SK-N-SH treated with all-trans-retinoic acid at 6 μM for 48 hours (cell line): ENCODE results near the gene ANXA3.
A peak's percentile ranks its signal among the peaks of the same experiment; 100 is the strongest.

Source experiments
- ATAC-seq: fragments of 200-7000 bp; cut with Tn5 transposase; 3 replicates; pipeline ENCODE4 v1.9.1; 2020; ENCODE audit warnings: mild to moderate bottlenecking, moderate library complexity
- ARNTL ChIP-seq: fragments of 450-650 bp; formaldehyde crosslinking; IDR thresholded peaks from 2 replicates; pipeline ENCODE4 v1.5.0; 2020; ENCODE audit warnings: low read depth, mild to moderate bottlenecking, moderate library complexity, borderline replicate concordance
- BACH2 ChIP-seq: fragments of 250-450 bp; sonication (Bioruptor Pico); IDR thresholded peaks from 2 replicates; pipeline ENCODE4 v1.9.0; 2021; ENCODE audit warnings: mild to moderate bottlenecking, borderline replicate concordance
- CSDC2 ChIP-seq: fragments of 250-450 bp; sonication (Bioruptor Pico); IDR thresholded peaks from 2 replicates; pipeline ENCODE4 v1.5.0; 2020; ENCODE audit warnings: mild to moderate bottlenecking, moderate library complexity
- GLIS3 ChIP-seq: fragments of 250-450 bp; sonication (Bioruptor Pico); IDR thresholded peaks from 2 replicates; pipeline ENCODE4 v1.5.0; 2020; ENCODE audit warnings: mild to moderate bottlenecking, moderate library complexity
- ISL1 ChIP-seq: fragments of 250-450 bp; sonication (Bioruptor Pico); IDR thresholded peaks from 2 replicates; pipeline ENCODE4 v2.1.2; 2022; ENCODE audit warnings: mild to moderate bottlenecking, moderate library complexity
- OSR1 ChIP-seq: fragments of 250-450 bp; sonication (Bioruptor Pico); IDR thresholded peaks from 2 replicates; pipeline ENCODE4 v1.8.0; 2022; ENCODE audit warnings: moderate library complexity, mild to moderate bottlenecking, inconsistent platforms
- PPARA ChIP-seq: fragments of 250-450 bp; sonication (Bioruptor Pico); IDR thresholded peaks from 2 replicates; pipeline ENCODE4 v1.5.0; 2020; ENCODE audit warnings: mild to moderate bottlenecking, borderline replicate concordance
- SNAI2 ChIP-seq: fragments of 250-450 bp; sonication (Bioruptor Pico); IDR thresholded peaks from 2 replicates; pipeline ENCODE4 v1.5.0; 2020; ENCODE audit warnings: mild to moderate bottlenecking, moderate library complexity
- TCF4 ChIP-seq: fragments of 250-450 bp; sonication (Bioruptor Pico); IDR thresholded peaks from 2 replicates; pipeline ENCODE4 v1.8.0; 2021; ENCODE audit warnings: mild to moderate bottlenecking, moderate library complexity, borderline replicate concordance
- ZC3H10 ChIP-seq: fragments of 250-450 bp; sonication (Bioruptor Pico); IDR thresholded peaks from 2 replicates; pipeline ENCODE4 v1.5.1; 2021; ENCODE audit warnings: mild to moderate bottlenecking, moderate library complexity
- ZFP3 ChIP-seq: fragments of 250-450 bp; sonication (Bioruptor Pico); IDR thresholded peaks from 2 replicates; pipeline ENCODE4 v1.5.0; 2020; ENCODE audit warnings: mild to moderate bottlenecking, moderate library complexity
- ZFP30 ChIP-seq: fragments of 450-650 bp; formaldehyde crosslinking; IDR thresholded peaks from 2 replicates; pipeline ENCODE4 v1.5.0; 2022; ENCODE audit warnings: mild to moderate bottlenecking, moderate library complexity
- ZNF565 ChIP-seq: fragments of 450-650 bp; formaldehyde crosslinking; conservative IDR thresholded peaks from 2 replicates; pipeline ENCODE4 v1.5.0; 2020; ENCODE audit warnings: low read depth, mild to moderate bottlenecking, moderate library complexity
- ZNF70 ChIP-seq: fragments of 450-650 bp; formaldehyde crosslinking; IDR thresholded peaks from 2 replicates; pipeline ENCODE4 v1.5.0; 2020; ENCODE audit warnings: mild to moderate bottlenecking, moderate library complexity
- TF ChIP-seq, protein P1 (sequence below): fragments of 250-450 bp; sonication (Bioruptor Pico); IDR thresholded peaks from 2 replicates; pipeline ENCODE4 v1.8.0; 2021; ENCODE audit warnings: low read depth, mild to moderate bottlenecking, moderate library complexity, borderline replicate concordance
- TF ChIP-seq, protein P2 (sequence below): fragments of 250-450 bp; sonication (Bioruptor Pico); IDR thresholded peaks from 2 replicates; pipeline ENCODE4 v1.5.0; 2020; ENCODE audit warnings: mild to moderate bottlenecking, moderate library complexity
- TF ChIP-seq, protein P3 (sequence below): fragments of 250-450 bp; sonication (Bioruptor Pico); IDR thresholded peaks from 2 replicates; pipeline ENCODE4 v1.5.1; 2020; ENCODE audit warnings: low read depth, mild to moderate bottlenecking, moderate library complexity
- TF ChIP-seq, protein P4 (sequence below): fragments of 250-450 bp; sonication (Bioruptor Pico); IDR thresholded peaks from 2 replicates; pipeline ENCODE4 v1.5.1; 2021; ENCODE audit warnings: mild to moderate bottlenecking, moderate library complexity
- TF ChIP-seq, protein P5 (sequence below): fragments of 250-450 bp; sonication (Bioruptor Pico); IDR thresholded peaks from 2 replicates; pipeline ENCODE4 v1.8.0; 2020; ENCODE audit warnings: mild to moderate bottlenecking, moderate library complexity, borderline replicate concordance

Gene ANXA3

DNA sequence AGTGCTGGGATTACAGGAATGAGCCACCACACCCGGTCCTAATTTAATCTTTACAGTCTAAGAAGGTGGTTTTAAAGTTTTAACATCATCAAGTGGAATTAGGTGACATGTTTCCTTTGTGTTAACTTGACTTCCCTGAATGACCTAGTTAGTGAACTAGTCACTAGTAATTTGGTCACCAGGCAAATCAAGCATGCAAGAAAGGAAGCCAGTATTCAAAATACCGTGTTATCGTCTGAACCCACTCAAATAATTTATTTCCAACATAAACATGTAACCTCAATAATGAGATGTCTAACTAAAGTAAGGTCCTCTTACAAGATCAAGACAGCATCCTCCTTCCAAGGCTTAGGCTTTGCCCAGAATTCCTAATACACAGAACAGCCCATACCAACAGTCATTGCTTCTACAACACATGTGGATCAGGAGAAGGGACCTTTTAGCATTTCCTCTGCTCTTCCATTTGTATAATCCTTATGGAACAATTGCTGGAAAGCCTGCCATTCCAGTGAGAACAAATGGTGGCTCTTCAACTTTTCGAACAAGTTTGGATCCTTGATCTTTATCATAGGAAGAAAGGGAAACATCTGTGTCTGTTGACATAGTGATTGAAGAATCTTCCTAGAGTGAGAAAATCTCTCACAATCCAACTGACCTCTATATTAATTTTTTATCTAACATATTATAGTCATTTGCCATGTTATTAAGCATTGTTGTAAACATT, 97.2 kb downstream of the ANXA3 start:
- TF ChIP-seq, protein P1, sequence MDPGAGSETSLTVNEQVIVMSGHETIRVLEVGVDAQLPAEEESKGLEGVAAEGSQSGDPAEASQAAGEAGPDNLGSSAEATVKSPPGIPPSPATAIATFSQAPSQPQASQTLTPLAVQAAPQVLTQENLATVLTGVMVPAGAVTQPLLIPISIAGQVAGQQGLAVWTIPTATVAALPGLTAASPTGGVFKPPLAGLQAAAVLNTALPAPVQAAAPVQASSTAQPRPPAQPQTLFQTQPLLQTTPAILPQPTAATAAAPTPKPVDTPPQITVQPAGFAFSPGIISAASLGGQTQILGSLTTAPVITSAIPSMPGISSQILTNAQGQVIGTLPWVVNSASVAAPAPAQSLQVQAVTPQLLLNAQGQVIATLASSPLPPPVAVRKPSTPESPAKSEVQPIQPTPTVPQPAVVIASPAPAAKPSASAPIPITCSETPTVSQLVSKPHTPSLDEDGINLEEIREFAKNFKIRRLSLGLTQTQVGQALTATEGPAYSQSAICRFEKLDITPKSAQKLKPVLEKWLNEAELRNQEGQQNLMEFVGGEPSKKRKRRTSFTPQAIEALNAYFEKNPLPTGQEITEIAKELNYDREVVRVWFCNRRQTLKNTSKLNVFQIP (CRISPR knock-in tag) = no peak
- no peak for TF ChIP-seq ZC3H10 (CRISPR knock-in tag)
- TF ChIP-seq ZNF70 = no peak
- TF ChIP-seq TCF4 = no peak
- TF ChIP-seq, protein P2, sequence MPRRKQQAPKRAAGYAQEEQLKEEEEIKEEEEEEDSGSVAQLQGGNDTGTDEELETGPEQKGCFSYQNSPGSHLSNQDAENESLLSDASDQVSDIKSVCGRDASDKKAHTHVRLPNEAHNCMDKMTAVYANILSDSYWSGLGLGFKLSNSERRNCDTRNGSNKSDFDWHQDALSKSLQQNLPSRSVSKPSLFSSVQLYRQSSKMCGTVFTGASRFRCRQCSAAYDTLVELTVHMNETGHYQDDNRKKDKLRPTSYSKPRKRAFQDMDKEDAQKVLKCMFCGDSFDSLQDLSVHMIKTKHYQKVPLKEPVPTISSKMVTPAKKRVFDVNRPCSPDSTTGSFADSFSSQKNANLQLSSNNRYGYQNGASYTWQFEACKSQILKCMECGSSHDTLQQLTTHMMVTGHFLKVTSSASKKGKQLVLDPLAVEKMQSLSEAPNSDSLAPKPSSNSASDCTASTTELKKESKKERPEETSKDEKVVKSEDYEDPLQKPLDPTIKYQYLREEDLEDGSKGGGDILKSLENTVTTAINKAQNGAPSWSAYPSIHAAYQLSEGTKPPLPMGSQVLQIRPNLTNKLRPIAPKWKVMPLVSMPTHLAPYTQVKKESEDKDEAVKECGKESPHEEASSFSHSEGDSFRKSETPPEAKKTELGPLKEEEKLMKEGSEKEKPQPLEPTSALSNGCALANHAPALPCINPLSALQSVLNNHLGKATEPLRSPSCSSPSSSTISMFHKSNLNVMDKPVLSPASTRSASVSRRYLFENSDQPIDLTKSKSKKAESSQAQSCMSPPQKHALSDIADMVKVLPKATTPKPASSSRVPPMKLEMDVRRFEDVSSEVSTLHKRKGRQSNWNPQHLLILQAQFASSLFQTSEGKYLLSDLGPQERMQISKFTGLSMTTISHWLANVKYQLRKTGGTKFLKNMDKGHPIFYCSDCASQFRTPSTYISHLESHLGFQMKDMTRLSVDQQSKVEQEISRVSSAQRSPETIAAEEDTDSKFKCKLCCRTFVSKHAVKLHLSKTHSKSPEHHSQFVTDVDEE (CRISPR knock-in tag) = no peak
- TF ChIP-seq ZFP30 (CRISPR knock-in tag) = no peak
- TF ChIP-seq, protein P3, sequence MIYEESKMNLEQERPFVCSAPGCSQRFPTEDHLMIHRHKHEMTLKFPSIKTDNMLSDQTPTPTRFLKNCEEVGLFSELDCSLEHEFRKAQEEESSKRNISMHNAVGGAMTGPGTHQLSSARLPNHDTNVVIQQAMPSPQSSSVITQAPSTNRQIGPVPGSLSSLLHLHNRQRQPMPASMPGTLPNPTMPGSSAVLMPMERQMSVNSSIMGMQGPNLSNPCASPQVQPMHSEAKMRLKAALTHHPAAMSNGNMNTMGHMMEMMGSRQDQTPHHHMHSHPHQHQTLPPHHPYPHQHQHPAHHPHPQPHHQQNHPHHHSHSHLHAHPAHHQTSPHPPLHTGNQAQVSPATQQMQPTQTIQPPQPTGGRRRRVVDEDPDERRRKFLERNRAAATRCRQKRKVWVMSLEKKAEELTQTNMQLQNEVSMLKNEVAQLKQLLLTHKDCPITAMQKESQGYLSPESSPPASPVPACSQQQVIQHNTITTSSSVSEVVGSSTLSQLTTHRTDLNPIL (CRISPR knock-in tag) = no peak
- no peak for TF ChIP-seq ZFP3 (CRISPR knock-in tag)
- no peak for TF ChIP-seq ZNF565 (CRISPR knock-in tag)
- no peak for TF ChIP-seq GLIS3 (CRISPR knock-in tag)
- TF ChIP-seq, protein P4, sequence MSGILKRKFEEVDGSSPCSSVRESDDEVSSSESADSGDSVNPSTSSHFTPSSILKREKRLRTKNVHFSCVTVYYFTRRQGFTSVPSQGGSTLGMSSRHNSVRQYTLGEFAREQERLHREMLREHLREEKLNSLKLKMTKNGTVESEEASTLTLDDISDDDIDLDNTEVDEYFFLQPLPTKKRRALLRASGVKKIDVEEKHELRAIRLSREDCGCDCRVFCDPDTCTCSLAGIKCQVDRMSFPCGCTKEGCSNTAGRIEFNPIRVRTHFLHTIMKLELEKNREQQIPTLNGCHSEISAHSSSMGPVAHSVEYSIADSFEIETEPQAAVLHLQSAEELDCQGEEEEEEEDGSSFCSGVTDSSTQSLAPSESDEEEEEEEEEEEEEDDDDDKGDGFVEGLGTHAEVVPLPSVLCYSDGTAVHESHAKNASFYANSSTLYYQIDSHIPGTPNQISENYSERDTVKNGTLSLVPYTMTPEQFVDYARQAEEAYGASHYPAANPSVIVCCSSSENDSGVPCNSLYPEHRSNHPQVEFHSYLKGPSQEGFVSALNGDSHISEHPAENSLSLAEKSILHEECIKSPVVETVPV (CRISPR knock-in tag) = no peak
- no peak for TF ChIP-seq ARNTL (CRISPR knock-in tag)
- TF ChIP-seq CSDC2 (CRISPR knock-in tag) = no peak
- TF ChIP-seq, protein P5, sequence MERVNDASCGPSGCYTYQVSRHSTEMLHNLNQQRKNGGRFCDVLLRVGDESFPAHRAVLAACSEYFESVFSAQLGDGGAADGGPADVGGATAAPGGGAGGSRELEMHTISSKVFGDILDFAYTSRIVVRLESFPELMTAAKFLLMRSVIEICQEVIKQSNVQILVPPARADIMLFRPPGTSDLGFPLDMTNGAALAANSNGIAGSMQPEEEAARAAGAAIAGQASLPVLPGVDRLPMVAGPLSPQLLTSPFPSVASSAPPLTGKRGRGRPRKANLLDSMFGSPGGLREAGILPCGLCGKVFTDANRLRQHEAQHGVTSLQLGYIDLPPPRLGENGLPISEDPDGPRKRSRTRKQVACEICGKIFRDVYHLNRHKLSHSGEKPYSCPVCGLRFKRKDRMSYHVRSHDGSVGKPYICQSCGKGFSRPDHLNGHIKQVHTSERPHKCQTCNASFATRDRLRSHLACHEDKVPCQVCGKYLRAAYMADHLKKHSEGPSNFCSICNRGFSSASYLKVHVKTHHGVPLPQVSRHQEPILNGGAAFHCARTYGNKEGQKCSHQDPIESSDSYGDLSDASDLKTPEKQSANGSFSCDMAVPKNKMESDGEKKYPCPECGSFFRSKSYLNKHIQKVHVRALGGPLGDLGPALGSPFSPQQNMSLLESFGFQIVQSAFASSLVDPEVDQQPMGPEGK (CRISPR knock-in tag) = no peak
- TF ChIP-seq OSR1 = no peak
- TF ChIP-seq SNAI2 = no peak
- no peak for TF ChIP-seq PPARA (CRISPR knock-in tag)
- ATAC-seq = no peak

DNA sequence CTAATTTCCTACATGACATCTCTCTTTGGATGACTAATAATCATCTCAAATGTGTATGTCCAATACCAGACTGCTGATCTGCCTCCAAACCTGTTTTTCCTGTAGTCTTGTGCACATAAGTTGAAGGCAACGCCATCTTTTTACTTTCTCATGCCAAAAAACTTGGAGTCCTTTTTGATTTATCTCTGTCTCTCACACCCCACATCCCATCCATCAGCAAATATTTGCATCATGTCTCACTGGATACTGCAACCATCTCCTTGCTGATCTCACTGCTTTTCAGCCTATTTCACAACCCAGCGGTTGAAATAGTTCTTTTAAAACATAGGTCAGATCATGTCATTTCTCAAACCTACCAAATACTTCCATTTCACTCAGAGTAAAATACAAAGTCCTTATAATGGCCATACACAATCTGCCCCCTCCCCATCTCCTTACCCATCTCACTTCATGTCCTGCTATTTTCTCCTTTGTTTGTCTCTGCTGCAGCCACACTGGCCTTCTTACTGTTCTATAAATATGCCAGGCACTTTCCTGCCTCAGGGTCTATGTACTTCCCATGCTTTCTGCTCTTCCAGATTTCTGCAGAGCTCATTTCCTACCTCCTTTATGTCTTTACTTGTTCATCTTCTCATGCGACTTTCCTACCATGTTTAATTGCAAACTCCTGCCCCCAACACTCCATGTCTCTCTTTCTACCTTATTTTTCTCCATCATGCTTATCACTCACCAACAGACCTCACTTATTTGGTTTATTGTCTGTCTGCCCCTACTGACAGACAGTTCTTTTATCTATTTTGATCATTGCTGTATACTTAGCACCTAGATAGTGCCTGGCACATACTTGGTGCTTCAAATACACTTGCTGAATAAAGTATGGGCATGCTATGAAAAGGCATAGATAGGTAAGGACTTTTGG, 98.8 kb downstream of the ANXA3 start:
- TF ChIP-seq ZNF565 (CRISPR knock-in tag) = no peak
- TF ChIP-seq ISL1 (CRISPR knock-in tag) = peak; percentile 40; the same call in 1 of the 2 replicates
- peak; percentile 33; the same call in 1 of the 2 replicates for TF ChIP-seq CSDC2 (CRISPR knock-in tag)
- no peak for TF ChIP-seq BACH2 (CRISPR knock-in tag)
- TF ChIP-seq, all 23 proteins: peak for 2
- peak; percentile 12; the same call in 1 of the 3 replicates for ATAC-seq
